ENCODE results near the gene GRIN2A.

GRIN2A gene

DNA sequence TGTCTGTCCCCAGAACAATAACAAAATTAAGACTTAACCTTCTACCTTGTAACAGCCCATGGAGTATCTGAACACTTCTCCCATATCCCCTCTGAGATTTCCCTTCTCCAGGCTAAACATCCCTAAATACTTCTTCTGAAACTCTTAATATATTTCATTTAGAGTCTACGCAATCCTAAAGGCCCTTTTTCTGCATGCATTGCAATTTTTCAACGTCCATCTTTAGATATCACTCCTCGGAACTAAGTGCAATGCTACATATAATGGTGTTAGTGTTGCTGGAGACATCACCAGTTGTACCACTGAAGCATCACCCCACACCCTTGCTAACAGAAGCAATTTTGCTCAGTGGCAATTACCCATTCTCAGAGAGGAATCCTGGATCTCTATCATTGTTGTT, 13.2 kb downstream of the GRIN2A start:
- TF ChIP-seq REST (IDR thresholded peaks at IDR 0.05; ENCODE audit: insufficient replicate concordance, low read depth) (no peak), CTCF (IDR thresholded peaks at IDR 0.05; ENCODE audit: insufficient read depth, low read length) (no peak), POLR2AphosphoS5 (IDR thresholded peaks at IDR 0.05; ENCODE audit: low read depth) (no peak), SPI1 (IDR thresholded peaks at IDR 0.05; ENCODE audit: borderline replicate concordance, low read depth) (no peak), GABPA (IDR thresholded peaks at IDR 0.05; ENCODE audit: low read depth) (no peak)

DNA sequence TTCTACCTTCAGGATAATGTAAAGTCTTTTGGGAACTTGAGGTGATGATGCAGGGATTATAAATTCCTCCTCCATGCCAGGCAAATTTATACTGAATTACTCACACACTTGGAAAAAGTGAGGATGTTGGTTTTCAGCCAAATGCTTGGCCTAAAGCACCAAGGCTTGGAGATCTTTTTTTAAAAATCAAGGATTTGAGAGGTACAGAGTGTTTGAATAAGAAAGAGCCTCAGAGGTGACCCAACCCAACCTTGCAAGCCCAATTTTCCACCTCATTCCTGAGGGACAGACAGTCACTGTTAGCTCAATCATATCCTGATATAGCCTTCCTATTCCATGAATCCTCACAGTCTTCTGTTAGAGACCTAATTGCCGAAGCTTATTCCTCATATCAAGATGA, 14.0 kb downstream of the GRIN2A start:
- no peak overlapping the region for H3K27ac ChIP-seq (replicated peaks)
- no peak overlapping the region for H3K4me3 ChIP-seq (replicated peaks; ENCODE audit: insufficient read depth, low read length)
- TF ChIP-seq CTCF (IDR thresholded peaks at IDR 0.05; ENCODE audit: insufficient read depth, low read length) (no peak), GABPA (IDR thresholded peaks at IDR 0.05; ENCODE audit: low read depth) (no peak), POLR2AphosphoS5 (IDR thresholded peaks at IDR 0.05; ENCODE audit: low read depth) (no peak), REST (IDR thresholded peaks at IDR 0.05; ENCODE audit: insufficient replicate concordance, low read depth) (no peak), SPI1 (IDR thresholded peaks at IDR 0.05; ENCODE audit: borderline replicate concordance, low read depth) (no peak)
- H3K27me3 ChIP-seq (ENCODE audit: insufficient read depth, poor library complexity, severe bottlenecking) = peaks cover 2% of the 10 kb centered on the region
- DNase-seq (ENCODE audit: low read depth in 1 of 2, low spot score in 1 of 2) = no peak

More for the DNA sequence above, 13.2 kb downstream of the GRIN2A start:
- peaks cover 2% of the 10 kb centered on the region for H3K27me3 ChIP-seq (ENCODE audit: insufficient read depth, poor library complexity, severe bottlenecking)
- H3K27ac ChIP-seq (replicated peaks) = no peak overlapping the region
- no peak for DNase-seq (ENCODE audit: low read depth in 1 of 2, low spot score in 1 of 2)
- no peak overlapping the region for H3K4me3 ChIP-seq (replicated peaks; ENCODE audit: insufficient read depth, low read length)

DNA sequence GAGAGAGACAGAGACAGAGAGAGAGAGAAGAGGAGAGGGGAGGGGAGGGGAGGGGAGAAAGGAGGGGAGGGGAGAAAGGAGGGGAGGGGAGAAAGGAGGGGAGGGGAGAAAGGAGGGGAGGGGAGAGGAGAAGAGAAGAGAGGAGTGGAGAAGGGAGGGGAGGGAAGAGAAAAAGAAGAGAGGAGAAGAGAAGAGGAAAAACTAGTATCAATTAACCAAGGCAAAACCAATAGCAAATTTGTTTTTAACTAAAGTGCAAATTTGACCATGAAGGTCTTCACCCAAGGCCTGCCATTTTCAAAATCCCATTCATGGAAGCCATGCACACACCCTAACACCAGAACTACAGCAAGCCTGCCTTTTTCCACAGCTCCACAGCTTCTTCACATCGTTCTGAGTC, 16.6 kb downstream of the GRIN2A start:
- Histone ChIP-seq H3K4me3 (replicated peaks; ENCODE audit: insufficient read depth, low read length) (no peak overlapping the region), H3K27ac (replicated peaks) (no peak overlapping the region), H3K27me3 (ENCODE audit: insufficient read depth, poor library complexity, severe bottlenecking) (peaks cover 2% of the 10 kb centered on the region)
- no peak for DNase-seq (ENCODE audit: low read depth in 1 of 2, low spot score in 1 of 2)
- TF ChIP-seq CTCF (IDR thresholded peaks at IDR 0.05; ENCODE audit: insufficient read depth, low read length) (no peak), SPI1 (IDR thresholded peaks at IDR 0.05; ENCODE audit: borderline replicate concordance, low read depth) (no peak), POLR2AphosphoS5 (IDR thresholded peaks at IDR 0.05; ENCODE audit: low read depth) (no peak), REST (IDR thresholded peaks at IDR 0.05; ENCODE audit: insufficient replicate concordance, low read depth) (no peak), GABPA (IDR thresholded peaks at IDR 0.05; ENCODE audit: low read depth) (no peak)

All from HL-60 (cell line).